Forelimb muscle (tissue), 1 donor: Measurements from ENCODE around the gene FOXB2. TPM values are rescaled to one million over a fixed set of nuclear protein-coding genes. Genes with fewer than 3 reads are reported as not detected.

Source experiments
- DNase-seq: peaks from one replicate; pipeline ENCODE4 v3.0.0-alpha.2; 2013; ENCODE audit warnings: low read depth
- polyA plus RNA-seq: library from polyadenylated mRNA; unstranded; fragments of 120-200 nt; gene quantifications from one replicate; pipeline ENCODE4 v1.2.1, GENCODE V29; 2013; ENCODE audit not compliant: insufficient read length

Gene FOXB2
- polyA plus RNA-seq, 1 donor = not detected

DNA sequence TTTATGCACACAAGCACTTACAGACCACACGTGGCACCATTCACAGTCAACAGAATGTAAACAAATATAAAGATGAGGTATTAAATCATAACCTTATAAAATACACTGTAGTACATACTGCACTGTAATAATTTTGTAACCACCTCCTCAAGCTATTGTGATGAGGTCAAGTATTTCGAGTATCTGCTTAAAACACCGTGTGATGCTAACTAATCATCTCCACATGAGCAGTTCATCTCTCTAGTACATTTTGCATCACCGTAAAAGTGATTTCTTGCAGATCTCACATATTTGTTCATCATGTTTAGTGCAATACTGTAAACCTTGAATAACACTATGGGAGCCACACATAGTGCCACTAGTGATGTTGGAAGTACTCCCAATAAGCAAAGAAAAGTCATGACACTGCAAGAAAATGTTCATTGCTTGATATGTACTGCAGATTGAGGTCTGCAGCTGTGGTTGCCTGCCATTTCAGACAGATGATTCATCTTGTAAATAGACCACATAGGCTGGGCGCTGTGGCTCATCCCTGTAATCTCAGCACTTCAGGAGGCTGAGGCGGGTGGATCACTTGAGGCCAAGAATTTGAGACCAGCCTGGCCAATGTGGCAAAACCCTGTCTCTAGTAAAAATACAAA is 44.3 kb downstream of the FOXB2 start:
- no peak for DNase-seq

- DNase-seq = no peak
Measured at GRCh38 chr9:77066388-77066787, 46.9 kb downstream of the FOXB2 start.

Other genes with a start within 250 kb of the FOXB2 start
- gene PRUNE2, start 113.5 kb upstream of the FOXB2 start, polyA plus RNA-seq = 10.8 TPM
- gene VPS13A, start 157.9 kb downstream of the FOXB2 start, polyA plus RNA-seq = 21.3 TPM